Tibial nerve (tissue), 4 donors: ENCODE data around the gene GPAM. TPM values are rescaled to one million over a fixed set of nuclear protein-coding genes. Genes with fewer than 3 reads are reported as not detected.

Experiments used
- DNase-seq, 2 donors: peaks; one replicate each; pipeline ENCODE4 v3.0.0-alpha.2; 2019; ENCODE audit warnings: low spot score in 2 of 2
- H3K27ac ChIP-seq, 4 donors: fragments of 200-600 bp; sonication (generic) in 3 of 4; one replicate each; pipeline ENCODE4 v1.5.1; 2017 to 2019; ENCODE audit warnings: mild to moderate bottlenecking in 1 of 4
- H3K27me3 ChIP-seq, 2 donors: fragments of 200-600 bp; sonication (generic) in 1 of 2; one replicate each; pipeline versions ENCODE4 v1.5.1 to v1.6.0; 2017 to 2019
- H3K36me3 ChIP-seq, 3 donors: fragments of 200-600 bp; sonication (generic); one replicate each; pipeline ENCODE4 v1.5.1; 2018 to 2019
- H3K4me1 ChIP-seq, 4 donors: fragments of 200-600 bp; sonication (generic) in 3 of 4; one replicate each; pipeline ENCODE4 v1.5.1; 2017 to 2019
- H3K4me3 ChIP-seq, 4 donors: fragments of 200-600 bp; sonication (generic) in 3 of 4; one replicate each; pipeline ENCODE4 v1.5.1; 2017 to 2019; ENCODE audit warnings: mild to moderate bottlenecking in 1 of 4, moderate library complexity in 1 of 4
- H3K9me3 ChIP-seq, 4 donors: fragments of 200-600 bp; sonication (generic) in 3 of 4; one replicate each; pipeline ENCODE4 v1.5.1; 2017 to 2019
- EP300 ChIP-seq, 2 donors: sonication (generic); formaldehyde crosslinking; IDR thresholded peaks; one replicate each; pipeline ENCODE4 v1.6.1; 2017; ENCODE audit warnings: antibody characterized with exemption in 2 of 2, mild to moderate bottlenecking in 1 of 2
- POLR2A ChIP-seq, 2 donors: fragments of 450-650 bp; IDR thresholded peaks; one replicate each; pipeline ENCODE4 v1.6.1; 2017; ENCODE audit warnings: antibody characterized with exemption in 2 of 2, mild to moderate bottlenecking in 2 of 2, moderate library complexity in 2 of 2
- WGBS, 2 donors: methylation state at CpG; one replicate each; pipeline ENCODE4 v1.1.5; 2018; 5-methylcytosine and 5-hydroxymethylcytosine counted together
- total RNA-seq, 4 donors: library from RNA; depleted of rRNA; stranded (reverse); fragments of >200 nt; gene quantifications; one replicate each; pipeline ENCODE4 v1.1.0, GENCODE V29; 2016
- TF ChIP-seq, protein P1 (sequence below), 5 experiments: fragments of 200-600 bp in 3 of 5; fragments of 450-650 bp in 2 of 5; sonication (generic) in 3 of 5; IDR thresholded peaks; one replicate each; pipeline ENCODE4 v1.5.1; 2016 to 2019; ENCODE audit warnings: antibody characterized with exemption in 5 of 5, mild to moderate bottlenecking in 3 of 5, moderate library complexity in 2 of 5

The GPAM gene
- total RNA-seq, 4 donors from 2014 or later, result 13.3 to 124 (median 45.9) TPM

DNA sequence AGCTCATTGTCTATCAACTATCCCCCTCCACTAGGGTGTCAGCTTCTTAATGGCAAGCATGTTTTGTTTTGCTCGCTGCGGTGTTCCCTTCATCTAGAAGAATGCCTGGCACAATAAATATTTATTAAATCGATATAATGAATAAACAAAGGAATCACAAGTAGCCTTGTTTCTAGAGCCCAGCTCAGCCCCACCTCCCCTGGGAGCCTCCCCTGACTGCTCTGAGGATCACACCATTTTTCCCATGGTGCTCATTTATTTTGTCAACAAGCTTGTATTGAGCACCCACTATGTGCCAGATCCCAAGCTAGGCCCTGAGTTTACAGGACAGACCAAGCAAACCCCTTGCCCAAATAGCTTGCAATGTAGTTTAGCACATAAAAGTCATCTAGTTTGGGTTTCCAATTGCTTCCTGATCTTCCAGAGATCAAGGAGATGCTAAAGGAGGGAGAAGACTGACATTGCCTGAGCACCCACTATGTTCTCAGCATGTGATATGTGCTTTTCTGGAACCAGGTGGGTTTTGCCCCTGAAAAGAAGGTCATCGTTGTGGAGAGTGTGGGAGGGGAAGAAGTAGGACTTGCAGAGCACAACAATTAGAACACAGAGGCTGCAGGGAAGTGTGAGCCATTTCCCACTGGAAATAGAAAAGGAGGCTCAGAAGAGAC lies 42.3 kb upstream of the GPAM start:
- Histone ChIP-seq H3K27ac (no peak overlapping the region), H3K4me3 (no peak overlapping the region), H3K4me1 (no peaks in the 10 kb centered on the region), H3K36me3 (no peaks in the 10 kb centered on the region), H3K9me3 (no peaks in the 10 kb centered on the region), H3K27me3 (no peaks in the 10 kb centered on the region)
- DNase-seq, result no peak
- no peak for TF ChIP-seq EP300 (IDR thresholded peaks at IDR 0.05)
- no peak for TF ChIP-seq POLR2A (IDR thresholded peaks at IDR 0.05)
- TF ChIP-seq, protein P1, sequence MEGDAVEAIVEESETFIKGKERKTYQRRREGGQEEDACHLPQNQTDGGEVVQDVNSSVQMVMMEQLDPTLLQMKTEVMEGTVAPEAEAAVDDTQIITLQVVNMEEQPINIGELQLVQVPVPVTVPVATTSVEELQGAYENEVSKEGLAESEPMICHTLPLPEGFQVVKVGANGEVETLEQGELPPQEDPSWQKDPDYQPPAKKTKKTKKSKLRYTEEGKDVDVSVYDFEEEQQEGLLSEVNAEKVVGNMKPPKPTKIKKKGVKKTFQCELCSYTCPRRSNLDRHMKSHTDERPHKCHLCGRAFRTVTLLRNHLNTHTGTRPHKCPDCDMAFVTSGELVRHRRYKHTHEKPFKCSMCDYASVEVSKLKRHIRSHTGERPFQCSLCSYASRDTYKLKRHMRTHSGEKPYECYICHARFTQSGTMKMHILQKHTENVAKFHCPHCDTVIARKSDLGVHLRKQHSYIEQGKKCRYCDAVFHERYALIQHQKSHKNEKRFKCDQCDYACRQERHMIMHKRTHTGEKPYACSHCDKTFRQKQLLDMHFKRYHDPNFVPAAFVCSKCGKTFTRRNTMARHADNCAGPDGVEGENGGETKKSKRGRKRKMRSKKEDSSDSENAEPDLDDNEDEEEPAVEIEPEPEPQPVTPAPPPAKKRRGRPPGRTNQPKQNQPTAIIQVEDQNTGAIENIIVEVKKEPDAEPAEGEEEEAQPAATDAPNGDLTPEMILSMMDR (IDR thresholded peaks at IDR 0.05), result no peak
- WGBS, 2 donors, result 63 to 66% methylated on average over 4 of the region's 4 CpGs

DNA sequence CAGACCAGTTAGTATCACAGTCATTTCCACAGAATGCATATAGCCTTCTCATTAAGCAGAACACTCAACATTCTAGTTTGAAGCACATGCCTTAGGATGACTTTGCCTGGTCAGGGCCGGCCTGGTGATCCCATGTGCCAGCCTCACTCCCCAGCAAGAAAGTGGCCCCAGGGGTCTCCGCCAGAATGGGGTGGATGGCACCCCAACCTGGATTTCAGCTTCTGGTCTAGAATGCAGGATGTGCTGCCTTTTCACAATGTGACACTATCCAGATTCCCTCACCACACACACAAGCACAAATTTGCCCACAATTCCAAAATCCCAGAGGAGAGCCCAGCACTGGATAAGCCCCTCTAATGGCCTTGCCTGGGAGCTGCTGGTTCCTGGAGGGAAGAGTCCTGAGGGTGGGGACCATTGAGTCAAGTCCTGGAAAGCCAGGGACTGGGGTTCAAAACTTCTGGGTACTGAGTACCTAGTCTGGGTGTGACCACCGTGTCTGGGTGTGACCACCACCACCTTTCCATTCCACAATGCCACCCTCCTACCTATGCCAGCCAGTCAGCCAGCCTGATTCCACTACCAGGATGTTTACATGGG lies 41.5 kb upstream of the GPAM start:
- DNase-seq, result no peak
- TF ChIP-seq POLR2A (IDR thresholded peaks at IDR 0.05) (no peak), EP300 (IDR thresholded peaks at IDR 0.05) (no peak)
- TF ChIP-seq, protein P1 (IDR thresholded peaks at IDR 0.05), result no peak
- H3K4me3 ChIP-seq, result no peak overlapping the region
- no peaks in the 10 kb centered on the region for H3K36me3 ChIP-seq
- no peaks in the 10 kb centered on the region for H3K4me1 ChIP-seq
- no peaks in the 10 kb centered on the region for H3K27me3 ChIP-seq
- WGBS, 2 donors, result 93 to 100% methylated on average over 3 of the region's 3 CpGs
- no peak overlapping the region for H3K27ac ChIP-seq
- peaks cover 0 to 6% (median 0%) of the 10 kb centered on the region in 4 donors for H3K9me3 ChIP-seq

DNA sequence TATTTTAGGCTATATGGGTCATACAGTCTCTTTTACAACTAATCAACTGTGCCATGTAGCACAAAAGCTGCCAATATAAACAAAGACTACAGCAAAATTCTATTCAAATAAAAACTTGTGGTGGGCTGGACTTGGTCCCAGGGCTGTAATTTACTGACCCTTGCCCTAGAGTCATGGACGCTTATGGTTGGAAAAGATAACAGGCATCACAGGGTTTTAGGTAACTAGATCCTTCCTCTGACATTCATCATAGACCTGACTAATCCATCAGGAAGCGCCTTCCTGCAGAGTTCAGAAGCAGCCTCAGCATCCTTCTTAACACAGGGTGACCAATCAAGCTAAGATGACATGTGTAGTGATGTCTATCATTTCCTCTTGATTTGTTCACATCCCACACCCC lies 40.2 kb upstream of the GPAM start:
- Histone ChIP-seq H3K27ac (no peak overlapping the region), H3K27me3 (no peaks in the 10 kb centered on the region), H3K4me3 (no peak overlapping the region), H3K36me3 (no peaks in the 10 kb centered on the region), H3K9me3 (peaks cover 0 to 13% (median 0%) of the 10 kb centered on the region in 4 donors), H3K4me1 (no peaks in the 10 kb centered on the region)
- WGBS, 2 donors, result 62 to 76% methylated on average over 2 of the region's 2 CpGs
- TF ChIP-seq, protein P1 (IDR thresholded peaks at IDR 0.05), result no peak
- no peak for TF ChIP-seq POLR2A (IDR thresholded peaks at IDR 0.05)
- no peak for TF ChIP-seq EP300 (IDR thresholded peaks at IDR 0.05)
- no peak for DNase-seq

DNA sequence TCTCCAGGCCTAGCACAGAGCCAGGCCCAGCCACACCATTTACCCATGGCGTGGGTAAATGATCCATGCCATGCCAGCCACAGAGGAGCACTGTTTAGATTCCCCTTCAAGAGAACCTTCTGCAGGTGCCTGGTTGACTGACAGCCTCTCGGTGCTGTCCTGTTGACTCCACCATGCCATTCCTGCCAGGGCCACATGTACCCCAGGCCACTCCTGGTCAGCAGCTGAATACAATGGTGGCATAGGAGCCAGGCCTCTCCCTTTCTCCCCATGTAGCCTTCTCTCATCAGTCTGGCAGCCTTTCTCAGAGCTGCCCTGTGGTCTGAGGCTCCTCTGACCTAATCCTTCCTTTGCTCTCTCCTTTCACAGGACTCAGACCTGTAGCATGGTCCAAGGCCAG lies 39.2 kb upstream of the GPAM start:
- H3K9me3 ChIP-seq, result peaks cover 0 to 13% (median 0%) of the 10 kb centered on the region in 4 donors
- no peak for DNase-seq
- no peaks in the 10 kb centered on the region for H3K36me3 ChIP-seq
- 86 to 89% methylated on average over 2 of the region's 2 CpGs for WGBS, 2 donors
- no peak overlapping the region for H3K4me3 ChIP-seq
- TF ChIP-seq POLR2A (IDR thresholded peaks at IDR 0.05), result no peak
- TF ChIP-seq, protein P1 (IDR thresholded peaks at IDR 0.05), result no peak
- TF ChIP-seq EP300 (IDR thresholded peaks at IDR 0.05), result no peak
- H3K27ac ChIP-seq, result no peak overlapping the region
- peaks cover 0 to 3% (median 0%) of the 10 kb centered on the region in 4 donors for H3K4me1 ChIP-seq
- H3K27me3 ChIP-seq, result no peaks in the 10 kb centered on the region

DNA sequence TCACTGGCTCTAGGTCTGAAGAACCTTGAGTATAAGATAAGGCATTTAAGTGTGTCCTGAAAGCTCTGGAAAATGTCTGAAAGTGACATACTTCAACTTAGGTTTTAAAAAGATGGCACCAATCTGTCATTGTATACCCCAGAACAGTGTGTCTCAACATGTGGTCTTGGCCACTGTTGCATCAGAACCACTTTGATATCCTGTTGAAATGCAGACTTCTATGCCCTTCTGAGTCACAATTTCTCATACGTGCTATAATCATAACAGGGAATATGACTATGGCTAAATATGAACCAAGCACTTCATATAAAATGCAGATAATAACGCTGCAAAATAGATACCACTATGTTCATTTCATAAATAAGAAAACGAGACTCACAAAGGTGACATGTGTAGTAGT lies 38.0 kb upstream of the GPAM start:
- no peaks in the 10 kb centered on the region for H3K27me3 ChIP-seq
- H3K36me3 ChIP-seq, result no peaks in the 10 kb centered on the region
- WGBS, 2 donors, result 88% methylated on average over 3 of the region's 3 CpGs
- DNase-seq, result no peak
- peaks cover 0 to 10% (median 0%) of the 10 kb centered on the region in 4 donors for H3K4me1 ChIP-seq
- no peak overlapping the region for H3K27ac ChIP-seq
- peaks cover 0 to 13% (median 0%) of the 10 kb centered on the region in 4 donors for H3K9me3 ChIP-seq
- no peak overlapping the region for H3K4me3 ChIP-seq
- TF ChIP-seq, protein P1 (IDR thresholded peaks at IDR 0.05), result no peak
- TF ChIP-seq POLR2A (IDR thresholded peaks at IDR 0.05) (no peak), EP300 (IDR thresholded peaks at IDR 0.05) (no peak)
